ENCODE data around the gene INSIG1. TPM values are rescaled to one million over a fixed set of nuclear protein-coding genes. Genes with fewer than 3 reads are reported as not detected.

The INSIG1 gene
- total and polyA plus RNA-seq, 2 donors (not counting 3 experiments of a cell fraction or from before 2014, with no cell fraction given), result 79.3 to 102 TPM

DNA sequence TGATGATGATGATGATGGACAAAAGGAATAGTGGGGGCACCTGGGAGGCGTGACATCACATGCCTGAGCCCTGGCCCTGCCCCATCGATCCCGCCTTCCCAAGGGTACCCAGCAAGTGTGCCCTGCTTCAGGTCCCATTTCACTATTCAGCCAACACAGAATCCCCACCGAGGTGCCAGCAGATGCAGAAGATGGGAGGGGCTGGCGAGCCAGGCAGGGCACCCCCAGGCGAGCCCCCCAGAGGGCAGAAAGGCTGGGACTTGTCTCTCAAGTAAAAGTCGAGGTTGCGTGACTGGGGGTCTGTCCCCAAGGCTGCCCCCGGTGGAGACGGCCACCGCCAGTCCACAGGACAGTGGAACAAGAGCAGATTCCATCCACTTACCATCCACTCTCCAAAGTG, 57.5 kb downstream of the INSIG1 start:
- H4K20me1 ChIP-seq (replicated peaks; ENCODE audit: control insufficient read depth, extremely low read depth, insufficient read depth, low read length), result no peaks in the 10 kb centered on the region
- H3K9ac ChIP-seq (replicated peaks; ENCODE audit: extremely low read depth, insufficient read depth, low read length), result no peak overlapping the region
- BruUV-seq (replicated peaks), result no TSS peak
- no peak overlapping the region for H3K27ac ChIP-seq (ENCODE audit: insufficient read depth, low read depth, low read length)
- intact Hi-C loops (cut with micrococcal nuclease) (no loop called here), dilution Hi-C loops (cut with MboI; ENCODE audit: extremely low pct_ligation_motif_present, low sequenced_read_pairs) (no loop called here)
- H3K9me1 ChIP-seq (replicated peaks; ENCODE audit: control insufficient read depth, extremely low read depth, insufficient read depth, low read length), result no peaks in the 10 kb centered on the region
- H3K4me1 ChIP-seq (ENCODE audit: control insufficient read depth, extremely low read depth, insufficient read depth, low read length), result no peaks in the 10 kb centered on the region
- H3K4me3 ChIP-seq (replicated peaks in 1 of 3; ENCODE audit: insufficient read depth in 1 of 3, low read depth in 1 of 3, low read length in 3 of 3), result no peak overlapping the region
- H3K27me3 ChIP-seq (ENCODE audit: control insufficient read depth in 2 of 2, insufficient read depth in 2 of 2, low read length in 2 of 2), result peaks cover 0 to 3% of the 10 kb centered on the region in 2 experiments
- ChIA-PET POLR2A (no interaction called here), CTCF (interaction anchor here (4.7 kb wide), 1 partner anchor 428 kb away, joined by 62 read pairs; no protein-coding TSS in a partner anchor)
- no peaks in the 10 kb centered on the region for H3K79me2 ChIP-seq (ENCODE audit: control insufficient read depth, insufficient read depth, low read length)
- FAIRE-seq (no peak), DNase-seq (ENCODE audit: low read depth, low spot score) (no peak)
- no peak for TF ChIP-seq FOS (IDR thresholded peaks at IDR 0.05; ENCODE audit: borderline replicate concordance, insufficient read depth, low read length)
- no peak for TF ChIP-seq MYC (IDR thresholded peaks at IDR 0.05; ENCODE audit: low read depth, low read length)
- TF ChIP-seq POLR2AphosphoS5 (IDR thresholded peaks at IDR 0.05; ENCODE audit: insufficient read depth, low read depth, low read length), result no peak
- TF ChIP-seq, protein P1, sequence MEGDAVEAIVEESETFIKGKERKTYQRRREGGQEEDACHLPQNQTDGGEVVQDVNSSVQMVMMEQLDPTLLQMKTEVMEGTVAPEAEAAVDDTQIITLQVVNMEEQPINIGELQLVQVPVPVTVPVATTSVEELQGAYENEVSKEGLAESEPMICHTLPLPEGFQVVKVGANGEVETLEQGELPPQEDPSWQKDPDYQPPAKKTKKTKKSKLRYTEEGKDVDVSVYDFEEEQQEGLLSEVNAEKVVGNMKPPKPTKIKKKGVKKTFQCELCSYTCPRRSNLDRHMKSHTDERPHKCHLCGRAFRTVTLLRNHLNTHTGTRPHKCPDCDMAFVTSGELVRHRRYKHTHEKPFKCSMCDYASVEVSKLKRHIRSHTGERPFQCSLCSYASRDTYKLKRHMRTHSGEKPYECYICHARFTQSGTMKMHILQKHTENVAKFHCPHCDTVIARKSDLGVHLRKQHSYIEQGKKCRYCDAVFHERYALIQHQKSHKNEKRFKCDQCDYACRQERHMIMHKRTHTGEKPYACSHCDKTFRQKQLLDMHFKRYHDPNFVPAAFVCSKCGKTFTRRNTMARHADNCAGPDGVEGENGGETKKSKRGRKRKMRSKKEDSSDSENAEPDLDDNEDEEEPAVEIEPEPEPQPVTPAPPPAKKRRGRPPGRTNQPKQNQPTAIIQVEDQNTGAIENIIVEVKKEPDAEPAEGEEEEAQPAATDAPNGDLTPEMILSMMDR (IDR thresholded peaks at IDR 0.05; ENCODE audit: extremely low read depth in 1 of 2, insufficient read depth in 1 of 2, low read depth in 1 of 2, low read length in 2 of 2), result no peak
- TF ChIP-seq GATA2 (IDR thresholded peaks at IDR 0.05; ENCODE audit: insufficient read depth, insufficient read length, low read depth, low read length), result no peak
- no peak overlapping the region for H2AFZ ChIP-seq (ENCODE audit: low read depth, low read length)
- H3K36me3 ChIP-seq (ENCODE audit: control insufficient read depth in 2 of 2, extremely low read depth in 1 of 2, insufficient read depth in 2 of 2, low read length in 2 of 2), result no peaks in the 10 kb centered on the region
- H3K4me2 ChIP-seq (ENCODE audit: insufficient read depth, low read length), result no peak overlapping the region
- no peaks in the 10 kb centered on the region for H3K9me3 ChIP-seq (replicated peaks; ENCODE audit: control insufficient read depth, insufficient read depth, low read length)

DNA sequence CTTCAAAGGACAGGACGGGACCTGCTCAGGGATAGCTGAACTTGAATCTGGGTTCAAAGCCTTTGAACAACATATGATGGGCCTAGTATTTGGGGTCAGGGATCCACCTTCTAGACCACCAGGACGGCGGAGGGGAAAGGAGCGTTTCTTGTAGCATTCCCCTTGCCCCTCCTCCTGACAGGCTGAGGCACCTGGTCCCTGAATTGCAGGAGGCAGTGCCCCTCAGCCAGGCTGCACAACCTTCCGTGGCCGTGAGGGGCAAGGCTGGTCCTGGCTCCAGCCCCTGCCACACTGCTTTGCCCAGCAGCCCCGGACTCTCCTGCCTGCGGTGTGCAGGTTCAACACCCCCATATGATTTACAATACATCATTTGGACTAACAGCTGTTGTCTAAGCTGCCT, 58.1 kb downstream of the INSIG1 start:
- H3K9me3 ChIP-seq (replicated peaks; ENCODE audit: control insufficient read depth, insufficient read depth, low read length), result no peaks in the 10 kb centered on the region
- CTCF ChIA-PET, result interaction anchor here (1.3 to 4.7 kb wide), 5 partner anchors 11 to 442 kb away, joined by 5 to 62 read pairs (median 18); no protein-coding TSS in a partner anchor
- no peaks in the 10 kb centered on the region for H3K4me1 ChIP-seq (ENCODE audit: control insufficient read depth, extremely low read depth, insufficient read depth, low read length)
- FAIRE-seq, result no peak
- no peak overlapping the region for H3K27ac ChIP-seq (ENCODE audit: insufficient read depth, low read depth, low read length)
- H2AFZ ChIP-seq (ENCODE audit: low read depth, low read length), result no peak overlapping the region
- no peaks in the 10 kb centered on the region for H3K36me3 ChIP-seq (ENCODE audit: control insufficient read depth in 2 of 2, extremely low read depth in 1 of 2, insufficient read depth in 2 of 2, low read length in 2 of 2)
- POLR2A ChIA-PET, result no interaction called here
- no peaks in the 10 kb centered on the region for H4K20me1 ChIP-seq (replicated peaks; ENCODE audit: control insufficient read depth, extremely low read depth, insufficient read depth, low read length)
- dilution Hi-C loops (cut with MboI; ENCODE audit: extremely low pct_ligation_motif_present, low sequenced_read_pairs) (no loop called here), intact Hi-C loops (cut with micrococcal nuclease) (loop anchor here (1.0 kb wide), 2 partner anchors 427 to 442 kb away; no protein-coding TSS in a partner anchor)
- no peak overlapping the region for H3K9ac ChIP-seq (replicated peaks; ENCODE audit: extremely low read depth, insufficient read depth, low read length)
- no peak for DNase-seq (ENCODE audit: low read depth, low spot score)
- no peak overlapping the region for H3K4me2 ChIP-seq (ENCODE audit: insufficient read depth, low read length)
- peaks cover 0 to 3% of the 10 kb centered on the region in 2 experiments for H3K27me3 ChIP-seq (ENCODE audit: control insufficient read depth in 2 of 2, insufficient read depth in 2 of 2, low read length in 2 of 2)
- BruUV-seq (replicated peaks), result no TSS peak
- H3K9me1 ChIP-seq (replicated peaks; ENCODE audit: control insufficient read depth, extremely low read depth, insufficient read depth, low read length), result no peaks in the 10 kb centered on the region
- H3K79me2 ChIP-seq (ENCODE audit: control insufficient read depth, insufficient read depth, low read length), result no peaks in the 10 kb centered on the region
- TF ChIP-seq POLR2A (IDR thresholded peaks at IDR 0.05; ENCODE audit: low read depth, low read length), result no peak
- TF ChIP-seq, protein P2, sequence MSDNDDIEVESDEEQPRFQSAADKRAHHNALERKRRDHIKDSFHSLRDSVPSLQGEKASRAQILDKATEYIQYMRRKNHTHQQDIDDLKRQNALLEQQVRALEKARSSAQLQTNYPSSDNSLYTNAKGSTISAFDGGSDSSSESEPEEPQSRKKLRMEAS (IDR thresholded peaks at IDR 0.05; ENCODE audit: insufficient read depth, insufficient read length), result no peak
- TF ChIP-seq EZH2 (IDR thresholded peaks at IDR 0.05; ENCODE audit: borderline replicate concordance, low read depth, low read length, severe bottlenecking), result no peak
- no peak for TF ChIP-seq GATA2 (IDR thresholded peaks at IDR 0.05; ENCODE audit: insufficient read depth, insufficient read length, low read depth, low read length)
- TF ChIP-seq FOS (IDR thresholded peaks at IDR 0.05; ENCODE audit: borderline replicate concordance, insufficient read depth, low read length), result no peak
- TF ChIP-seq MYC (IDR thresholded peaks at IDR 0.05; ENCODE audit: low read depth, low read length), result no peak
- TF ChIP-seq, protein P1 (IDR thresholded peaks at IDR 0.05; ENCODE audit: extremely low read depth in 1 of 2, insufficient read depth in 1 of 2, low read depth in 1 of 2, low read length in 2 of 2), result no peak
- TF ChIP-seq POLR2AphosphoS5 (IDR thresholded peaks at IDR 0.05; ENCODE audit: insufficient read depth, low read depth, low read length), result no peak
- no peak for TF ChIP-seq JUN (IDR thresholded peaks at IDR 0.05; ENCODE audit: borderline replicate concordance, insufficient read depth, insufficient read length, low read depth)
- no peak overlapping the region for H3K4me3 ChIP-seq (replicated peaks in 1 of 3; ENCODE audit: insufficient read depth in 1 of 3, low read depth in 1 of 3, low read length in 3 of 3)
